HFF-Myc (cell line): Measurements from ENCODE around the gene ABCA13.
A peak's percentile ranks its signal among the peaks of the same experiment; 100 is the strongest.

Experiments
- DNase-seq: peaks from one replicate; pipeline ENCODE4 v3.0.0-alpha.2; 2011; ENCODE audit warnings: low read depth; ENCODE audit errors: extremely low read depth
- H3K4me3 ChIP-seq: replicated peaks from 2 replicates; pipeline ENCODE4 v1.5.1; 2011; ENCODE audit warnings: low read depth, mild to moderate bottlenecking, control low read depth, low read length
- TF ChIP-seq, protein P1 (sequence below): IDR thresholded peaks from 2 replicates; pipeline ENCODE4 v1.5.1; 2012; ENCODE audit warnings: mild to moderate bottlenecking, low read depth, low read length, control low read depth; ENCODE audit errors: missing control alignments

Gene ABCA13

DNA sequence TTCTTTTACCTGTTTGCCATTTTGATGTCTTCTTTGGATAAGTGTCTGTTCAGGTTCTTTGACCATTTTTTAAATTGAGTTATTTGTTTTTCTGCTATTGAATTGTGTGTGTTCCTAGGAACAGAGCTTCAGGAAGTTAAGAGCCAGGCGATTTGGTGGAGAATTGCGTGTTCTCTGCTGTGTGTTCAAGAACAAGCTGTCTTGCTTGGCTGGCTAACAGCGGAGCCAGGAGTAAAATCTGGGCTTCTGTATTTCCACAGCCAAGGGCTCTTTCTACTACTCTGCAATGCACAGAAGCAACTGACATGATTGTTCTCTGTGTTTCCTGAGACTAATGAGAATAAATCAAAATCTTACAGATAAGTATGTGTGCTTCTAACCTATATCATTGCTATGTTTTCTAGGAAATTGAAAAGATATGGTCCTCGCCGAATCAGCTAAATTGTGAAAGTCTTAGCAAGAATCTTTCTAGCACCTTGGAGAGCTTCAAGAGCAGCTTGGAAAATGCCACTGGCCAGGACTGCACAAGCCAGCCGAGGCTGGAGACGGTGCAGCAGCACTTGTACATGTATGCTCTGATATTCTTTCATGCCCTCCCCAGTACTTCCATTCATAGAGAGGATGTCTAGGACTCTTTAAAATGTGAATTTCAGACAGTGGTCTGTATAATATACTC lies 124.2 kb downstream of the ABCA13 start:
- H3K4me3 ChIP-seq = no peak overlapping the region
- DNase-seq = no peak
- TF ChIP-seq, protein P1, sequence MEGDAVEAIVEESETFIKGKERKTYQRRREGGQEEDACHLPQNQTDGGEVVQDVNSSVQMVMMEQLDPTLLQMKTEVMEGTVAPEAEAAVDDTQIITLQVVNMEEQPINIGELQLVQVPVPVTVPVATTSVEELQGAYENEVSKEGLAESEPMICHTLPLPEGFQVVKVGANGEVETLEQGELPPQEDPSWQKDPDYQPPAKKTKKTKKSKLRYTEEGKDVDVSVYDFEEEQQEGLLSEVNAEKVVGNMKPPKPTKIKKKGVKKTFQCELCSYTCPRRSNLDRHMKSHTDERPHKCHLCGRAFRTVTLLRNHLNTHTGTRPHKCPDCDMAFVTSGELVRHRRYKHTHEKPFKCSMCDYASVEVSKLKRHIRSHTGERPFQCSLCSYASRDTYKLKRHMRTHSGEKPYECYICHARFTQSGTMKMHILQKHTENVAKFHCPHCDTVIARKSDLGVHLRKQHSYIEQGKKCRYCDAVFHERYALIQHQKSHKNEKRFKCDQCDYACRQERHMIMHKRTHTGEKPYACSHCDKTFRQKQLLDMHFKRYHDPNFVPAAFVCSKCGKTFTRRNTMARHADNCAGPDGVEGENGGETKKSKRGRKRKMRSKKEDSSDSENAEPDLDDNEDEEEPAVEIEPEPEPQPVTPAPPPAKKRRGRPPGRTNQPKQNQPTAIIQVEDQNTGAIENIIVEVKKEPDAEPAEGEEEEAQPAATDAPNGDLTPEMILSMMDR = no peak

DNA sequence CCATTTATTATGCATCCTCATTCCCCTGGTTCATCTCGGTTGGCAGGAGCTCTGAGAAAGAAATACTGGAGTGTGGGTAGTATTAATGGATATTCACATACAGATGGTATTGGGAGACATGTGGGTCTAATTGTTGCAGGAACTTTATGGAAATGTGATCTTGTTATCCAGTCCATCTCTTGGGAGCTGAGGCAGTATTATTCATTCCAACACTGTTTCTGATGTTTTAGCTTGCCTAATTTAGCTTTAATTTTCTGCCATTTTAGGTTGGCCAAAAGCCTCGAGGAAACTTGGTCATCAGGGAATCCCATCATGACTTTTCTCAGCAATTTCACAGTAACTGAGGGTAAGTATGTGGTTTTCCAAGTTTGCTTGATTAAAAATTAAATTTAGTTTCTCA lies 125.7 kb downstream of the ABCA13 start:
- TF ChIP-seq, protein P1 = no peak
- H3K4me3 ChIP-seq = no peak overlapping the region
- no peak for DNase-seq

DNA sequence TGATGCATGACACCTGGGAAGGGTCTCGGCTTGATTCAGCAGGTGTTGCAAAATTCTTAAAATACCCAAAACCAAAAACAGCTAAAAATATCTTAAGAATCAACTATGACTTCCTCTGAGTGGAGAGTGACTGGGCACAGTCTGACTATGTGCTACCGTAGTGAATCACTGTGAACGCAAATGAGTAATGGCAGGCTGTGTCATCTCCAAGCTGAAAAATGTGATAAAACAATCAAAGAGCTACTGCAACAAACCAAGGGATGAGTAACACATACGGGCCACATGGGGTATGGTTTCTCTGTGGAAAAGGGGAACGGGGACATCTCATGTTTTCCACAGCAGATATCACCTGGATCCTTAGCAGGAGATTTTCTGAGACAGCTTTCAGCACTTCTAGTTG lies 127.5 kb downstream of the ABCA13 start:
- H3K4me3 ChIP-seq = no peak overlapping the region
- no peak for DNase-seq
- TF ChIP-seq, protein P1 = no peak

DNA sequence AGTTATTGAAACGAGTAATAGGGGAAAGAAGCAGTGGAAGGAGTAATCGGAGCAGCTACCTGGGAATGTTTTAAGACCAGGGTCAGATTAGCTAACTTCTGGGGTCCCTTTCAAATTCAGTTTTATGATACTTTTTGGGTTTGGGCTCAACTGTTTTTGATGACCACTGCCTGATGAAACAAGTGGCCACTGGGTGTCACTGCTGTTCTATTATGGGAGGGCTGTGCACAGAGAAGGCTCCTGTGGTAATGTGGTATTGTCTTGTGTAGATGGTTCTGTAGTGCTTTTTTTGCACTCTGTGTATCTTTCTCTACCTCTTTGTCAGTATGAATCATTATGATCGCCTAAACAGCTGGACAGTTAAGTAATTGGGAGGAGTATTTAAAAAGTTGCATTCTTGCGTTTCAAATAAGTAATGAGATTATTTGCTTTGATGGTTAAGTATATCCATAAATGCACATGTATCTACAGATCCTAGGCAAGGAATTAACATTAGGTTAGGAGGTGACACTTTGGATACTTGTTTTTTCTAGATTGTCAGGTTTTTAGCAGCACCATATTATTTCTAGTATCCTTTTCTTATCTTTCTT lies 128.4 kb downstream of the ABCA13 start:
- peak; percentile 33 for DNase-seq
- TF ChIP-seq, protein P1 = peak; percentile 79
- H3K4me3 ChIP-seq = no peak overlapping the region

DNA sequence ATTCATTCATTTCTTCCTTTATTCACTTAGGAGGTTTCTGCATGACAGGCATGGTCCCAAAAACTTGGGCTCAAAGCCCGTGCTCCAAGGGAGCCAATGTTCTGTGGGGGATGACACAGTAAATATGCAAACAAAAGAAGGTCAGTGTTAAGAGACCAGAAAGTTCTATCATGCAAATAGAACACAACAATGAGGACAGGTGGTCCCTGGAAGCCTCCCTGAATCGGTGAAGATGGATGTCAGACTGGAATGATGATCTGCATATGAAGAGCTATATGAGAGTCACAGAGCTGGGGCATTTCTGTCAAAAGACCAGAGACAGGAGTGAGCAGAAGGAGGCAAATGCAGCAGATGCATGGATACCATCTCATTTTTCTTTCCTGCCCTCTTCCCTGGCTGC lies 129.0 kb downstream of the ABCA13 start:
- no peak overlapping the region for H3K4me3 ChIP-seq
- DNase-seq = no peak
- TF ChIP-seq, protein P1 = no peak

DNA sequence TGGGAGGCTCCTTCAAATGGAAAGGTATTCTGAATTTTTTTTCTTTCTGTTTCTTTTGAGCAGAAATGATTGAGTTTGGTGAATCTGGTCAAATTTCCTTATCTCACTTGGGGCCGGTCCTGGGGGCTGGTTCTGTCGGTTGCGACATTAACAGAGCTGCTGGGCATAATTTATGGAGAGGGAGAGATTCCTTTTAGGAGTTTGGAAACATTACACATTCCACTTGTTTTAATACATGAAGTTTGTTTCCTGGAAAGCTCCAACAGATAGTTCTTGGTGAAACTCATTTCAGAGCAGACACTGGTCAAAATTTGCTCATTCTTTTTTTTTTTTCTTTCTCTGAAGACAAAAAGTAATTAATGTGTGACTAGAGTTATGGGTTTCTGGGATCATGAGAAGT lies 129.9 kb downstream of the ABCA13 start:
- TF ChIP-seq, protein P1 = no peak
- H3K4me3 ChIP-seq = no peak overlapping the region

More for the DNA sequence above, 129.9 kb downstream of the ABCA13 start:
- DNase-seq = no peak
